HEK293 (cell line): Measurements from ENCODE around the gene ADORA3.

ENCODE experiments used
- CTCF ChIP-seq: fragments of 450-650 bp; formaldehyde crosslinking; IDR thresholded peaks from 2 replicates; pipeline ENCODE4 v1.5.1; 2016; ENCODE audit warnings: missing biosample characterization, missing genetic modification characterization
- ZFP3 ChIP-seq: fragments of 450-650 bp; formaldehyde crosslinking; IDR thresholded peaks from 2 replicates; pipeline ENCODE4 v1.5.1; 2016; ENCODE audit warnings: low read depth, missing biosample characterization, missing genetic modification characterization
- ZNF175 ChIP-seq: fragments of 450-650 bp; formaldehyde crosslinking; IDR thresholded peaks from 2 replicates; pipeline ENCODE4 v1.5.1; 2016; ENCODE audit warnings: missing biosample characterization, missing genetic modification characterization
- ZNF544 ChIP-seq: fragments of 450-650 bp; formaldehyde crosslinking; IDR thresholded peaks from 2 replicates; pipeline ENCODE4 v1.5.0; 2017; ENCODE audit warnings: missing biosample characterization, missing genetic modification characterization

GRCh38 chr1:111541721-111542120, 38.3 kb upstream of the ADORA3 start:
- TF ChIP-seq CTCF (tag by site-specific recombination) = no peak
- no peak for TF ChIP-seq ZFP3 (tag by site-specific recombination)
- no peak for TF ChIP-seq ZNF544 (tag by site-specific recombination)
- no peak for TF ChIP-seq ZNF175
